ENCODE measurements around the gene CES3. TPM values are rescaled to one million over a fixed set of nuclear protein-coding genes. Genes with fewer than 3 reads are reported as not detected.

Gene CES3
- total RNA-seq, 3 donors from 2014 or later: 0.29 to 5.9 (median 2.1) TPM

GRCh38 chr16:67001726-67002125 is 40.7 kb downstream of the CES3 start:
- Histone ChIP-seq H3K4me1 (peaks cover 0 to 3% of the 10 kb centered on the region in 2 donors), H3K9me3 (no peaks in the 10 kb centered on the region)

GRCh38 chr16:67006930-67007658 is 46.0 kb downstream of the CES3 start:
- intact Hi-C loops (cut with DNase I; ENCODE audit: low total_unique reads): loop anchor here (5.0 kb wide), 1 partner anchor 365 kb away; no protein-coding TSS in a partner anchor
- Histone ChIP-seq H3K27me3 (no peaks in the 10 kb centered on the region), H3K4me1 (no peaks in the 10 kb centered on the region), H3K9me3 (no peaks in the 10 kb centered on the region), H3K36me3 (no peaks in the 10 kb centered on the region), H3K4me3 (no peak overlapping the region), H3K27ac (no peak overlapping the region)
- no peak for DNase-seq (ENCODE audit: low spot score in 2 of 2)
- no peak for TF ChIP-seq POLR2AphosphoS5 (IDR thresholded peaks at IDR 0.05)
- no peak for TF ChIP-seq CTCF (IDR thresholded peaks at IDR 0.05)
- TF ChIP-seq POLR2A (IDR thresholded peaks at IDR 0.05): no peak

More at GRCh38 chr16:67001726-67002125, 40.7 kb downstream of the CES3 start:
- Histone ChIP-seq H3K27me3 (no peaks in the 10 kb centered on the region), H3K36me3 (no peaks in the 10 kb centered on the region), H3K4me3 (no peak overlapping the region), H3K27ac (no peak overlapping the region)
- no peak for TF ChIP-seq POLR2AphosphoS5 (IDR thresholded peaks at IDR 0.05)
- DNase-seq (ENCODE audit: low spot score in 2 of 2): no peak
- intact Hi-C loops (cut with DNase I; ENCODE audit: low total_unique reads): no loop called here

GRCh38 chr16:67009158-67009557 is 48.1 kb downstream of the CES3 start:
- no peaks in the 10 kb centered on the region for H3K36me3 ChIP-seq
- no peak overlapping the region for H3K27ac ChIP-seq
- DNase-seq (ENCODE audit: low spot score in 2 of 2): no peak
- intact Hi-C loops (cut with DNase I; ENCODE audit: low total_unique reads): loop anchor here (5.0 kb wide), 1 partner anchor 367 kb away; no protein-coding TSS in a partner anchor
- no peaks in the 10 kb centered on the region for H3K9me3 ChIP-seq
- no peaks in the 10 kb centered on the region for H3K4me1 ChIP-seq
- H3K4me3 ChIP-seq: no peak overlapping the region
- TF ChIP-seq CTCF (IDR thresholded peaks at IDR 0.05) (no peak), POLR2AphosphoS5 (IDR thresholded peaks at IDR 0.05) (no peak), POLR2A (IDR thresholded peaks at IDR 0.05) (no peak)
- H3K27me3 ChIP-seq: no peaks in the 10 kb centered on the region

- no peak for DNase-seq (ENCODE audit: low spot score in 2 of 2)
- Histone ChIP-seq H3K9me3 (no peaks in the 10 kb centered on the region), H3K4me1 (no peaks in the 10 kb centered on the region), H3K36me3 (no peaks in the 10 kb centered on the region), H3K4me3 (no peak overlapping the region), H3K27ac (no peak overlapping the region), H3K27me3 (no peaks in the 10 kb centered on the region)
- no peak for TF ChIP-seq CTCF (IDR thresholded peaks at IDR 0.05)
- TF ChIP-seq POLR2A (IDR thresholded peaks at IDR 0.05): no peak
- no peak for TF ChIP-seq POLR2AphosphoS5 (IDR thresholded peaks at IDR 0.05)
- intact Hi-C loops (cut with DNase I; ENCODE audit: low total_unique reads): no loop called here
These were observed 50.2 kb downstream of the CES3 start for GRCh38 chr16:67011274-67011673.

GRCh38 chr16:67013233-67013822 is 52.3 kb downstream of the CES3 start:
- no peak for TF ChIP-seq POLR2A (IDR thresholded peaks at IDR 0.05)
- peak overlapping the region; percentile 55 to 75 (median 70) for H3K4me3 ChIP-seq
- DNase-seq (ENCODE audit: low spot score in 2 of 2): no peak
- H3K27me3 ChIP-seq: no peaks in the 10 kb centered on the region
- intact Hi-C loops (cut with DNase I; ENCODE audit: low total_unique reads): no loop called here
- H3K4me1 ChIP-seq: no peaks in the 10 kb centered on the region
- H3K36me3 ChIP-seq: no peaks in the 10 kb centered on the region
- H3K9me3 ChIP-seq: no peaks in the 10 kb centered on the region
- H3K27ac ChIP-seq: peak overlapping the region; percentile 13 to 81

Data from breast epithelium (tissue), 4 donors.